HepG2 (cell line): ENCODE measurements around the gene RPS6KB1. TPM values are rescaled to one million over a fixed set of nuclear protein-coding genes. Genes with fewer than 3 reads are reported as not detected.

Experiments used
- AHR ChIP-seq: IDR thresholded peaks from 2 replicates; pipeline ENCODE4 v1.6.1; 2018; ENCODE audit warnings: missing genetic modification reagents, missing compliant biosample characterization
- CREB1 ChIP-seq, 2 experiments: fragments of 450-650 bp in 1 of 2; IDR thresholded peaks; 2 replicates each; pipeline ENCODE4 v1.6.1; 2016 to 2017; ENCODE audit warnings: control low read depth in 1 of 2, mild to moderate bottlenecking in 1 of 2, missing compliant biosample characterization in 1 of 2, missing genetic modification characterization in 1 of 2
- HDAC2 ChIP-seq: sonication (generic); formaldehyde crosslinking; IDR thresholded peaks from 2 replicates; pipeline ENCODE4 v1.4.0; 2020; ENCODE audit warnings: missing genetic modification reagents
- IRF2 ChIP-seq: IDR thresholded peaks from 2 replicates; pipeline ENCODE4 v1.6.1; 2018; ENCODE audit warnings: missing genetic modification reagents, missing compliant biosample characterization
- IRF9 ChIP-seq: sonication (generic); formaldehyde crosslinking; IDR thresholded peaks from 2 replicates; pipeline ENCODE4 v1.8.0; 2022; ENCODE audit warnings: missing genetic modification reagents, mild to moderate bottlenecking, borderline replicate concordance
- KDM5B ChIP-seq: sonication (generic); formaldehyde crosslinking; IDR thresholded peaks from 2 replicates; pipeline ENCODE4 v1.4.0; 2020; ENCODE audit warnings: missing genetic modification reagents, mild to moderate bottlenecking, borderline replicate concordance
- KDM6A ChIP-seq: IDR thresholded peaks from 2 replicates; pipeline ENCODE4 v1.6.1; 2016; ENCODE audit warnings: low read depth
- NFKBIZ ChIP-seq: IDR thresholded peaks from 2 replicates; pipeline ENCODE4 v1.6.1; 2018; ENCODE audit warnings: missing genetic modification reagents, missing compliant biosample characterization
- PAWR ChIP-seq: sonication (generic); formaldehyde crosslinking; IDR thresholded peaks from 2 replicates; pipeline ENCODE4 v1.4.0; 2020; ENCODE audit warnings: missing genetic modification reagents, mild to moderate bottlenecking, borderline replicate concordance
- RBM22 ChIP-seq: fragments of 200-400 bp; formaldehyde crosslinking; optimal IDR thresholded peaks from 2 replicates; pipeline ENCODE3; 2017; ENCODE audit warnings: mild to moderate bottlenecking, low read length, moderate library complexity
- RERE ChIP-seq: IDR thresholded peaks from 2 replicates; pipeline ENCODE4 v1.6.1; 2016; ENCODE audit warnings: low read depth, missing genetic modification reagents, missing compliant biosample characterization
- RXRA ChIP-seq: sonication (generic); formaldehyde crosslinking; IDR thresholded peaks from 2 replicates; pipeline ENCODE4 v1.5.1; 2020; ENCODE audit warnings: missing genetic modification reagents
- SP5 ChIP-seq: IDR thresholded peaks from 2 replicates; pipeline ENCODE4 v1.6.1; 2016; ENCODE audit warnings: low read depth, borderline replicate concordance
- TBX2 ChIP-seq: sonication (generic); formaldehyde crosslinking; IDR thresholded peaks from 2 replicates; pipeline ENCODE4 v1.5.0; 2020; ENCODE audit warnings: missing genetic modification reagents, mild to moderate bottlenecking, borderline replicate concordance
- polyA plus RNA-seq, 8 experiments: library from polyadenylated mRNA; depleted of rRNA in 3 of 8; stranded (reverse) in 7 of 8; unstranded in 1 of 8; fragments of >200 nt; fragmentation: Illumina TruSeq in 4 of 8; extraction: Trizol in 4 of 8; gene quantifications; 2 replicates each; pipeline versions ENCODE4 v1.2.1 to v1.2.3, GENCODE V29; 2011 to 2016; ENCODE audit warnings: low read depth in 4 of 8, missing spikeins in 1 of 8, mixed read lengths in 1 of 8; ENCODE audit not compliant: insufficient read depth in 1 of 8
- total RNA-seq, 5 experiments: library from RNA; depleted of rRNA; stranded (reverse); fragments of >200 nt; fragmentation: Illumina TruSeq; extraction: Trizol; gene quantifications; 2 replicates each; pipeline ENCODE4 v1.2.3, GENCODE V29; 2016; ENCODE audit warnings: low read depth in 1 of 5
- TF ChIP-seq, protein P1 (sequence below): sonication (generic); formaldehyde crosslinking; IDR thresholded peaks from 2 replicates; pipeline ENCODE4 v1.4.0; 2020; ENCODE audit warnings: missing genetic modification reagents
- TF ChIP-seq, protein P2 (sequence below): sonication (generic); formaldehyde crosslinking; IDR thresholded peaks from 2 replicates; pipeline ENCODE4 v1.4.0; 2020; ENCODE audit warnings: missing genetic modification reagents

Gene RPS6KB1
- total and polyA plus RNA-seq, 2 of the 13 experiments (the other 11 are each of a cell fraction or from before 2014, with no cell fraction given): 16.5 to 42.2 TPM

GRCh38 chr17:59845595-59846393 is 47.1 kb upstream of the RPS6KB1 start (continued):
- TF ChIP-seq, protein P1, sequence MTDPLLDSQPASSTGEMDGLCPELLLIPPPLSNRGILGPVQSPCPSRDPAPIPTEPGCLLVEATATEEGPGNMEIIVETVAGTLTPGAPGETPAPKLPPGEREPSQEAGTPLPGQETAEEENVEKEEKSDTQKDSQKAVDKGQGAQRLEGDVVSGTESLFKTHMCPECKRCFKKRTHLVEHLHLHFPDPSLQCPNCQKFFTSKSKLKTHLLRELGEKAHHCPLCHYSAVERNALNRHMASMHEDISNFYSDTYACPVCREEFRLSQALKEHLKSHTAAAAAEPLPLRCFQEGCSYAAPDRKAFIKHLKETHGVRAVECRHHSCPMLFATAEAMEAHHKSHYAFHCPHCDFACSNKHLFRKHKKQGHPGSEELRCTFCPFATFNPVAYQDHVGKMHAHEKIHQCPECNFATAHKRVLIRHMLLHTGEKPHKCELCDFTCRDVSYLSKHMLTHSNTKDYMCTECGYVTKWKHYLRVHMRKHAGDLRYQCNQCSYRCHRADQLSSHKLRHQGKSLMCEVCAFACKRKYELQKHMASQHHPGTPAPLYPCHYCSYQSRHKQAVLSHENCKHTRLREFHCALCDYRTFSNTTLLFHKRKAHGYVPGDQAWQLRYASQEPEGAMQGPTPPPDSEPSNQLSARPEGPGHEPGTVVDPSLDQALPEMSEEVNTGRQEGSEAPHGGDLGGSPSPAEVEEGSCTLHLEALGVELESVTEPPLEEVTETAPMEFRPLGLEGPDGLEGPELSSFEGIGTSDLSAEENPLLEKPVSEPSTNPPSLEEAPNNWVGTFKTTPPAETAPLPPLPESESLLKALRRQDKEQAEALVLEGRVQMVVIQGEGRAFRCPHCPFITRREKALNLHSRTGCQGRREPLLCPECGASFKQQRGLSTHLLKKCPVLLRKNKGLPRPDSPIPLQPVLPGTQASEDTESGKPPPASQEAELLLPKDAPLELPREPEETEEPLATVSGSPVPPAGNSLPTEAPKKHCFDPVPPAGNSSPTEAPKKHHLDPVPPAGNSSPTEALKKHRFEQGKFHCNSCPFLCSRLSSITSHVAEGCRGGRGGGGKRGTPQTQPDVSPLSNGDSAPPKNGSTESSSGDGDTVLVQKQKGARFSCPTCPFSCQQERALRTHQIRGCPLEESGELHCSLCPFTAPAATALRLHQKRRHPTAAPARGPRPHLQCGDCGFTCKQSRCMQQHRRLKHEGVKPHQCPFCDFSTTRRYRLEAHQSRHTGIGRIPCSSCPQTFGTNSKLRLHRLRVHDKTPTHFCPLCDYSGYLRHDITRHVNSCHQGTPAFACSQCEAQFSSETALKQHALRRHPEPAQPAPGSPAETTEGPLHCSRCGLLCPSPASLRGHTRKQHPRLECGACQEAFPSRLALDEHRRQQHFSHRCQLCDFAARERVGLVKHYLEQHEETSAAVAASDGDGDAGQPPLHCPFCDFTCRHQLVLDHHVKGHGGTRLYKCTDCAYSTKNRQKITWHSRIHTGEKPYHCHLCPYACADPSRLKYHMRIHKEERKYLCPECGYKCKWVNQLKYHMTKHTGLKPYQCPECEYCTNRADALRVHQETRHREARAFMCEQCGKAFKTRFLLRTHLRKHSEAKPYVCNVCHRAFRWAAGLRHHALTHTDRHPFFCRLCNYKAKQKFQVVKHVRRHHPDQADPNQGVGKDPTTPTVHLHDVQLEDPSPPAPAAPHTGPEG (CRISPR knock-in tag): no peak
- TF ChIP-seq HDAC2 (peak; percentile 46), RERE (peak; percentile 38; the same call in 1 of the 2 replicates), PAWR (CRISPR knock-in tag) (no peak), RXRA (CRISPR knock-in tag) (peak; percentile 95; the same call in 1 of the 2 replicates), TBX2 (CRISPR knock-in tag) (peak; percentile 34; the same call in 1 of the 2 replicates), IRF9 (CRISPR knock-in tag) (no peak), IRF2 (CRISPR knock-in tag) (no peak; the same call in 1 of the 2 replicates), KDM6A (CRISPR knock-in tag) (no peak), NFKBIZ (CRISPR knock-in tag) (peak; percentile 86), CREB1 (IDR thresholded peaks at IDR 0.05) (no peak), CREB1 (CRISPR knock-in tag; IDR thresholded peaks at IDR 0.05) (no peak), SP5 (peak; percentile 24; the same call in 1 of the 2 replicates), AHR (CRISPR knock-in tag) (no peak), KDM5B (CRISPR knock-in tag) (no peak), RBM22 (peak; percentile 94)
- TF ChIP-seq, protein P2, sequence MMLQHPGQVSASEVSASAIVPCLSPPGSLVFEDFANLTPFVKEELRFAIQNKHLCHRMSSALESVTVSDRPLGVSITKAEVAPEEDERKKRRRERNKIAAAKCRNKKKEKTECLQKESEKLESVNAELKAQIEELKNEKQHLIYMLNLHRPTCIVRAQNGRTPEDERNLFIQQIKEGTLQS: peak; percentile 61; the same call in 1 of the 2 replicates
